ENCODE results near the gene SOWAHD.
A peak's percentile ranks its signal among the peaks of the same experiment; 100 is the strongest.
"Not testable (repeated sequence)": the region's sequence is repeated elsewhere in the genome, so short reads cannot be mapped to it uniquely, and the experiment has no call there.

The SOWAHD gene, protein sequence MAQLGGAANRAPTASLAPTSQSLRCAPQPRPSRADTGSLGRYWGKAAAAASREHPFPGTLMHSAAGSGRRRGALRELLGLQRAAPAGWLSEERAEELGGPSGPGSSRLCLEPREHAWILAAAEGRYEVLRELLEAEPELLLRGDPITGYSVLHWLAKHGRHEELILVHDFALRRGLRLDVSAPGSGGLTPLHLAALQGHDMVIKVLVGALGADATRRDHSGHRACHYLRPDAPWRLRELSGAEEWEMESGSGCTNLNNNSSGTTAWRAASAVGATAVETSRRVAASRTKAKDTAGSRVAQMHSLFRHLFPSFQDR

DNA sequence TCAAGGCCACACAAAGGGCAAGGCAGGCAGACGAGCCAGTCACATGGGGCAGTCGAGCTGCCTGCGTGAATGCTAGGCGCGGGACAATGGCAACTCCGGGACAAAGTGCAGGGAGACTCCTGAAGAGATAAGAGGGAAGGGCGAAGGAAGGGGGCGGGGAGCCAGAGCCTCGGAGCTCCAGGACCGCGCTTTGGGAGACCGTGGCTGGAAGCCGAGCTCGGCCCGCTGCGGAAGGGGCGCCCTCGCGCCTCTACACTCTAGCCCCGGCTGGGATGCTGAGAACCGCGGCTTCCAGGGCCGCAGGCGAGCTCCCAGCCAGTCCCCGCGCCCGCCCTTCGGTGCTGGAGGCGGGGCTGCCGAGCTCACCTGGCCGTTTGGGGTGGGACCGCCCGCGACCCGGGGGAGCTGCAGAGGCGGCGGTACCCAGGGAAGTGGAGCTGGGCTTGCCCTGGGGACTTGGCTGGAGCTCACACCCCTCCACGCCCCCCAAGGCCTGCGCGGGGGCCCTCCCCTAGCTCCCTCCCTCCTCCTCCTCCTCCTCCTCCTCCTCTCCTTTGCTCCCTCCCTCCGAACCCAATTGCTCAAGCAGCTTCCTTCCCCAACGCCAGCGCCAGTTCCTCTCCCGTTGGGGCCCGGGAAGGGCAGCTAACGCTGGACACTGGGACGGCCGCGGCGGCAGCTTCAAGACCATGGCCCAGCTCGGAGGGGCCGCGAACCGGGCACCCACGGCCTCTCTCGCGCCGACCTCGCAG lies at the start of gene SOWAHD:
TSS of gene SOWAHD (plus strand) at position 610 of the 752 bp plus-strand sequence. CDS start at position 690, 80 bp downstream.
- DNase-seq = peak in 1 of 2 donors; percentile 5

GRCh38 chrX:119708936-119709335 lies 49.5 kb upstream of the SOWAHD start:
- no peak for DNase-seq

GRCh38 chrX:119709630-119710029 lies 48.8 kb upstream of the SOWAHD start:
- no peak for DNase-seq

DNA sequence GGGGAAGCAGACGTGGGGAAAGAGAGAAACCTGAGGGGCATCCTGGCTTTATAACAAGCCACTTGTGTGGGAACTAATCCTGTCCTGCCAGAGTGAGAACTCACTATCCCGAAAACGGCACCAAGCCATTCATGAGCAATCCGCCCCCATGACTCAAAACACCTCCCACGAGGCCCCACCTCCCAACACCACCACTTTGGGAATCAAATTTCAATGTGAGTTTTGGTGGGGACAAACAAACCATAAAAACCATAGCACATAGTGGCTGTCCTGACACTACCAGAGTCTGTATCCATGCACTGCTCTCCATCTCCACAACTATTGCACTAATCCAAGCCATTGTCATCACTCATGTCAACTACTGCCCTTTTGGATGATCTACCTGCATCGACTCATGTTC lies 36.9 kb upstream of the SOWAHD start:
- DNase-seq = no peak

- DNase-seq = no peak
Observed at GRCh38 chrX:119721926-119722325, 36.5 kb upstream of the SOWAHD start.

DNA sequence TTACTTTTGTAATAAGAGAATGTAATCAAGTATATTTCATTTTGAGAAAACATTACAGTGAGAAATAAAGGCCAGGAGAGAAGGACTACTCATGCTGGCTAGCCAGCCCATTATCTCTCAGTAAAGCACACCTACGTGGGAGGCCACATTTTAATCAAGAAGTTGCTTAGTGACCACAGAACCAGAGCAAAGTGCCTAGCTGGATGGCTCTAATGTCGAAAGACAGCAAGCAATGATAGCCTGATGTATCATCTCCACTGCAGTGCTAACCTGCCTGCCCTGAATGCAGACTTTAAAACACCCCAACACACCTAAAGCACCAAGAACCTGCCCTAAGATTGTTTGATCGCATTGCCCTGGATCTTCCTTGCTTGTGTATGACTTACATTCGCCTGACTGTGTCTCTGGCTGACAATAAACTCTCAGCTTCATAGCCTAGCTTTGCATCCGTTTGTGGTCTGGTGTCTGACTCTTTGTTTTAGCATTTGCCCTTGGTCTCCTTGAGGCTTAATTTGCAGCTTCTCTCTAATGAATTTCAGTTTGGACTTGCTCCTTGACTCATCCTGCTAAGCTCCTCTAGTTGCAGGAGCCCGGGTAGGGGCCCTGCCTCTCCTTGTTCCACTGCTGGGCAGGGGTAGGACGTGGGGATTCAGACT lies 31.4 kb upstream of the SOWAHD start:
- no peak for DNase-seq

- DNase-seq = no peak
Observed at GRCh38 chrX:119728487-119728886, 29.9 kb upstream of the SOWAHD start.

DNA sequence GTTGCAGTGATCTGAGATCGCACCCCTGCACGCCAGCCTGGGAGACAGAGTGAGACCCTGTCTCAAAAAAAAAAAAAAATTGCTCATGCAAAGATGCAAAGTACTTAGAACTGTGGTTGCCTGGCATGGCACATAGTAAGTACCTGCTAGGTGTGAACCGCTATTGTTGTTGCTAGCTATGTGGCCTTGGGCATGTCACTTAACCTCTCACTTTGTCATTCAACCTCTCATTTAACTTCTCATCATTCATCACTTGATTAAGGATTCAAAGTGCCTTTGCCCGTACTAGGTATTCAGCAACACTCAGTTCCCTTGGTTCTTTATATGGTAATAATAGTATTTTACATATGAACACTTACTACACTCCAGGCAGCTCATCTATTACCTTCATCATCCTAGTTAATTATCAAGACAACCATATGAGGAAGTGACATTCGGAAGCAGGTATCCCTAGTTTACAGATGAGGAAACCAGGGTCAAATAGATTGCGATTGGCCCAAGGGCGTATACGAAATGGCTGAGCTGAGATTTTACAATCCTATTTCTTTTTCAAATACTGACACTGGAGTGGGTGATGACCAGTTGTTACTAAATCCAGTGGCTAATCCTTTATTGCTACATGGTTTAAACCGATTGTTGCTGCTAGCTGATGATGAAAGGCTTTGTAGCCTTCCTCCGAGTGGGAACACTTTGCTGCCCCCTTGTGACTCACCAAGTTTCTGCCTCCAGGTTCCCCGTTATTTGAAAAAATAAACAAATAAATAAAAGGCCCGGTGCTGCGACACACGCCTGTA lies 28.8 kb upstream of the SOWAHD start:
- DNase-seq = peak in 1 of 2 donors; percentile 25

DNA sequence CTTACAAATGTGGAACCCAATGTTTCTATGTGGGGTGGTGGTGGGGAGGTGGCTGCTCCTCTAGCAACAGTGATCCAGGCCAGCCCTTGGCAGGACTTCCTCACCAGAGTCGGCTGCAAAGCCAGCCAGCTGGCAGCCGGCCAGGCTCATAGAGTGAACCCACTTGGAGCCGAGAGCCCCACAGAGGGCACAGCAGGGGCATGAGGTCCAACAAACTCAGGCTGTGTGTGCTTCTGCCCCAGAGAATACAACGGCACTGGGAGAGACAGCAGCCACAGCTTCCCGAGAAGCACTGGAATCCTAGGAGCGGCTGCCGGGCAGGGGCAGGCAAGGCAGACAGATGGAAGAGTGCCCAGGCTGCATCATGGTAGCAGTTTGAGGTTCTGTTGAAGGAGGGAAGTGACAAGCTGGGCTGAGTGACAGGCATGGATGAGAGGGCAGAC lies 23.5 kb upstream of the SOWAHD start:
- DNase-seq = peak; percentile 22 to 31

GRCh38 chrX:119735467-119735866 lies 22.9 kb upstream of the SOWAHD start:
- DNase-seq = no peak

DNA sequence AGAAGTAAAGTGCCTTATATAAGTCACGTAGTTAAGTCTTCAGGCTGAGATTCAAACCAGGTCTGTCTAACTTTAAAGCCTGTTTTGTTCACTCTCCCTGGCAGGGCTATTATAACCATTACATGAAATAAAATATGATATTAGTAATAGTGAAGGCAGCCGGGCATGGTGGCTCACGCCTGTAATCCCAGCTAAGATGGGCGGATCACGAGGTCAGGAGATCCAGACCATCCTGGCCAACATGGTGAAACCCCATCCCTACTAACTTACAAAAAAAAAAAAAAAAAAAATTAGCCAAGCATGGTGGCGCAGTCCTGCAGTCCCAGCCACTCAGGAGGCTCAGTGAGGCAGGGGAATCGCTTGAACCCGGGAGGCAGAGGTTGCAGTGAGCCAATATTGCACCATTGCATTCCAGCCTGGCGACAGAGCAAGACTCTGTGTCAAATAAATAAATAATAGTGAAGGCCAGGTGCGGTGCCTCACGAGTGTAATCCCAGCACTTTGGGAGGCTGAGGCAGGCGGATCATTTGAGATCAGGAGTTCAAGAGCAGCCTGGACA lies 22.1 kb upstream of the SOWAHD start:
- DNase-seq = no peak

GRCh38 chrX:119738742-119739141 lies 19.6 kb upstream of the SOWAHD start:
- no peak for DNase-seq

- no peak for DNase-seq
Observed at GRCh38 chrX:119745283-119745848, 13.0 kb upstream of the SOWAHD start.

DNA sequence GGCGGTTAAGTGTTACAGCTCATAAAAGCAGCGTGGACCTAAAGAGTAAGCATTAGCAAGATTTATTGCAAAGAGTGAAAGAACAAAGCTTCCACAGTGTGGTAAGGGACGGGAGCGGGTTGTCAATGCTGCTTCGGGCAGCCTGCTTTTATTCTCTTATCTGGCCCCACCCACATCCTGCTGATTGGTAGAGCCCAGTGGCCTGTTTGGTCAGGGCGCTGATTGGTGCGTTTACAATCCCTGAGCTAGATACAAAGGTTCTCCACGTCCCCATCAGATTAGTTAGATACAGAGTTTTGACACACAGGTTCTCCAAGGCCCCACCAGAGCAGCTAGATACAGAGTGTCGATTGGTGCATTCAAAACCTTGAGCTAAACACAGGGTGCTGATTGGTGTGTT lies 8.3 kb upstream of the SOWAHD start:
- DNase-seq = not testable (repeated sequence)

DNA sequence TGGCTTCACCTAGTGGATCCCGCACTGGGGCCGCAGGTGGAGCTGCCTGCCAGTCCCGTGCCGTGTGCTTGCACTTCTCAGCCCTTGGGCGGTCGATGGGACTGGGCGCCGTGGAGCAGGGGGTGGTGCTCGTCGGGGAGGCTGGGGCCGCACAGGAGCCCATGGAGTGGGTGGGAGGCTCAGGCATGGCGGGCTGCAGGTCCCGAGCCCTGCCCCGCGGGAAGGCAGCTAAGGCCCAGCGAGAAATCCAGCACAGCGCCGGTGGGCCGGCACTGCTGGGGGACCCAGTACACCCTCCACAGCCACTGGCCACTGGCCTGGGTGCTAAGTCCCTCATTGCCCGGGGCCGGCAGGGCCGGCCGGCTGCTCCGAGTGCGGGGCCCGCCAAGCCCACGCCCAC lies 7.6 kb upstream of the SOWAHD start:
- DNase-seq = not testable (repeated sequence)

GRCh38 chrX:119753001-119753400 lies 5.4 kb upstream of the SOWAHD start:
- no peak for DNase-seq

GRCh38 chrX:119753639-119754257 lies 4.6 kb upstream of the SOWAHD start:
- peak in 1 of 2 donors; percentile 7 for DNase-seq

- DNase-seq = no peak
Observed at GRCh38 chrX:119755981-119756533, 2.3 kb upstream of the SOWAHD start.

GRCh38 chrX:119756926-119757635 lies 1.3 kb upstream of the SOWAHD start:
- no peak for DNase-seq

- no peak for DNase-seq
Observed at GRCh38 chrX:119757646-119757978, 776 bp upstream of the SOWAHD start.

Measured in hippocampal formation (tissue), 2 donors.